GM12878 (cell line): ENCODE results near the gene SKIDA1. TPM values are rescaled to one million over a fixed set of nuclear protein-coding genes. Genes with fewer than 3 reads are reported as not detected.

Experiments used
- ATAC-seq: fragments of 200-7000 bp; cut with Tn5 transposase; 3 replicates; pipeline ENCODE4 v1.9.1; 2020; ENCODE audit warnings: mild to moderate bottlenecking, moderate library complexity
- BruUV-seq: library from RNA; stranded (reverse); fragments of 400-500 nt; replicated peaks from 2 replicates; lab custom pipeline; 2021; lab: Mats Ljungman, UMichigan
- CTCF ChIA-PET: fragments of 300-600 bp; sonication (Branson Sonifier 250); formaldehyde crosslinking; extraction: SDS; loops from one replicate; lab custom pipeline; 2021; ENCODE audit warnings: inconsistent platforms; lab: Yijun Ruan, JAX
- POLR2A ChIA-PET: fragments of 350-600 bp; formaldehyde crosslinking; extraction: SDS; loops from one replicate; lab custom pipeline; 2021; ENCODE audit warnings: inconsistent platforms; lab: Charles Lee
- RAD21 ChIA-PET: fragments of 300-600 bp; sonication (Branson Sonifier 250); formaldehyde crosslinking; loops from one replicate; lab custom pipeline; 2023; ENCODE audit warnings: antibody characterized with exemption; ENCODE audit not compliant: unreplicated experiment; lab: Charles Lee
- SMC1A ChIA-PET: fragments of 300-600 bp; sonication (Branson Sonifier 250); formaldehyde crosslinking; loops from one replicate; lab custom pipeline; 2023; ENCODE audit not compliant: unreplicated experiment, uncharacterized antibody; lab: Charles Lee
- DNase-seq: peaks from one replicate; pipeline ENCODE4 v3.0.0-alpha.2; 2011; ENCODE audit warnings: low read depth, low spot score
- FAIRE-seq: peaks from 3 replicates; lab custom pipeline; 2011; peaks lifted over from hg19 to GRCh38; lab: Jason Lieb, UNC
- H2AFZ ChIP-seq: 2 replicates; pipeline ENCODE4 v1.6.0; 2011; ENCODE audit warnings: low read depth, low read length, control low read depth; ENCODE audit not compliant: control insufficient read depth
- H3K27ac ChIP-seq: 2 replicates; pipeline ENCODE4 v1.5.1; 2011; ENCODE audit warnings: control low read depth; ENCODE audit not compliant: control insufficient read depth, insufficient read depth
- H3K27me3 ChIP-seq, 2 experiments: replicated peaks in 1 of 2; 2 replicates each; pipeline versions ENCODE4 v1.6.0 to v1.6.1; 2011; ENCODE audit warnings: low read length in 1 of 2; ENCODE audit not compliant: control insufficient read depth in 2 of 2, insufficient read depth in 2 of 2
- H3K36me3 ChIP-seq, 2 experiments: 2 replicates each; pipeline ENCODE4 v1.5.1; 2011; ENCODE audit warnings: low read length in 1 of 2; ENCODE audit not compliant: control insufficient read depth in 2 of 2, insufficient read depth in 2 of 2
- H3K4me1 ChIP-seq: 2 replicates; pipeline ENCODE4 v1.6.1; 2011; ENCODE audit warnings: mild to moderate bottlenecking, low read length, moderate library complexity, mixed read lengths; ENCODE audit not compliant: control insufficient read depth, insufficient read depth
- H3K4me2 ChIP-seq: 2 replicates; pipeline ENCODE4 v1.6.0; 2011; ENCODE audit warnings: control low read depth; ENCODE audit not compliant: control insufficient read depth, insufficient read depth
- H3K4me3 ChIP-seq: fragments of 200-600 bp; sonication (generic); 2 replicates; pipeline ENCODE4 v1.5.1; 2016
- H3K79me2 ChIP-seq: 2 replicates; pipeline ENCODE4 v1.6.0; 2011; ENCODE audit warnings: low read length; ENCODE audit not compliant: control insufficient read depth, insufficient read depth
- H3K9ac ChIP-seq: 2 replicates; pipeline ENCODE4 v1.8.0; 2011; ENCODE audit warnings: low read length, control low read depth, mixed read lengths; ENCODE audit not compliant: control insufficient read depth, insufficient read depth
- H3K9me3 ChIP-seq: replicated peaks from 3 replicates; pipeline ENCODE4 v1.5.1; 2011; ENCODE audit warnings: mild to moderate bottlenecking, low read length; ENCODE audit not compliant: control insufficient read depth, insufficient read depth
- H4K20me1 ChIP-seq: 2 replicates; pipeline ENCODE4 v1.6.0; 2011; ENCODE audit not compliant: control insufficient read depth, insufficient read depth
- BACH1 ChIP-seq: fragments of 450-650 bp; IDR thresholded peaks from 2 replicates; pipeline ENCODE4 v1.6.1; 2017; ENCODE audit warnings: mild to moderate bottlenecking, borderline replicate concordance
- CREB1 ChIP-seq: IDR thresholded peaks from 2 replicates; pipeline ENCODE4 v1.6.1; 2012; ENCODE audit warnings: low read depth, mild to moderate bottlenecking, inconsistent platforms
- DPF2 ChIP-seq: fragments of 450-650 bp; IDR thresholded peaks from 2 replicates; pipeline ENCODE4 v1.6.1; 2017; ENCODE audit warnings: mild to moderate bottlenecking
- E4F1 ChIP-seq: fragments of 450-650 bp; IDR thresholded peaks from 2 replicates; pipeline ENCODE4 v1.6.1; 2018; ENCODE audit warnings: borderline replicate concordance, mild to moderate bottlenecking; ENCODE audit not compliant: partially characterized antibody
- GATAD2B ChIP-seq: fragments of 450-650 bp; conservative IDR thresholded peaks from 2 replicates; pipeline ENCODE4 v1.6.1; 2017; ENCODE audit warnings: low read depth, mild to moderate bottlenecking, moderate library complexity
- MLLT1 ChIP-seq: fragments of 450-650 bp; IDR thresholded peaks from 2 replicates; pipeline ENCODE4 v1.6.1; 2016; ENCODE audit warnings: mild to moderate bottlenecking
- MTA2 ChIP-seq: fragments of 450-650 bp; IDR thresholded peaks from 2 replicates; pipeline ENCODE4 v1.6.1; 2016; ENCODE audit warnings: low read depth, mild to moderate bottlenecking, moderate library complexity
- RAD21 ChIP-seq: IDR thresholded peaks from 2 replicates; pipeline ENCODE4 v1.6.1; 2011; ENCODE audit warnings: mild to moderate bottlenecking, low read depth, low read length, moderate library complexity; ENCODE audit not compliant: insufficient read depth
- ZNF274 ChIP-seq: IDR thresholded peaks from one replicate; pipeline ENCODE4 v1.8.0; 2011; ENCODE audit not compliant: insufficient read length, insufficient read depth
- WGBS: methylation state at CpG from one replicate; pipeline ENCODE4 v1.1.6; 2016; ENCODE audit warnings: low lambda C conversion rate; ENCODE audit not compliant: insufficient replicate concordance, insufficient coverage; ENCODE audit errors: missing lambda C conversion rate; 5-methylcytosine and 5-hydroxymethylcytosine counted together
- in situ Hi-C: fragments of 300-500 bp; cut with MboI; formaldehyde crosslinking; loops from 9 replicates; pipeline ENCODE4 v1.14.3; 2018; ENCODE audit warnings: mixed read lengths
- intact Hi-C: fragments of 100-400 bp; cut with micrococcal nuclease; formaldehyde crosslinking; loops from one replicate; pipeline ENCODE4 v1.14.2; 2022; ENCODE audit not compliant: unreplicated experiment
- polyA plus RNA-seq, 11 experiments: library from polyadenylated mRNA; depleted of rRNA in 4 of 11; unstranded in 6 of 11; stranded (reverse) in 5 of 11; fragments of >200 nt; fragmentation: Nextera tagmentation in 4 of 11; fragmentation: Illumina TruSeq in 1 of 11; extraction: Ambion mirVana in 4 of 11; extraction: Trizol in 1 of 11; gene quantifications; 1 replicate in 1 of 11; 2 replicates in 10 of 11; pipeline versions ENCODE4 v1.2.1 to v1.2.3, GENCODE V29; 2011 to 2016; ENCODE audit warnings: inconsistent platforms in 2 of 11, missing spikeins in 2 of 11, low read depth in 1 of 11
- total RNA-seq, 4 experiments: library from RNA; depleted of rRNA in 3 of 4; stranded (reverse); fragments of >200 nt in 3 of 4; fragmentation: Illumina TruSeq in 1 of 4; extraction: Trizol in 1 of 4; gene quantifications; 2 replicates each; pipeline versions ENCODE4 v1.2.1 to v1.2.3, GENCODE V29; 2013 to 2021
- TF ChIP-seq, protein P1 (sequence below): IDR thresholded peaks from 2 replicates; pipeline ENCODE4 v1.6.1; 2012; ENCODE audit warnings: improper control_type of control experiment, low read depth, low read length; ENCODE audit not compliant: insufficient replicate concordance

Gene SKIDA1
- total and polyA plus RNA-seq, 10 of the 15 experiments (the other 5 are each of a cell fraction or from before 2014, with no cell fraction given): 0.05 to 0.90 (median 0.28) TPM

DNA sequence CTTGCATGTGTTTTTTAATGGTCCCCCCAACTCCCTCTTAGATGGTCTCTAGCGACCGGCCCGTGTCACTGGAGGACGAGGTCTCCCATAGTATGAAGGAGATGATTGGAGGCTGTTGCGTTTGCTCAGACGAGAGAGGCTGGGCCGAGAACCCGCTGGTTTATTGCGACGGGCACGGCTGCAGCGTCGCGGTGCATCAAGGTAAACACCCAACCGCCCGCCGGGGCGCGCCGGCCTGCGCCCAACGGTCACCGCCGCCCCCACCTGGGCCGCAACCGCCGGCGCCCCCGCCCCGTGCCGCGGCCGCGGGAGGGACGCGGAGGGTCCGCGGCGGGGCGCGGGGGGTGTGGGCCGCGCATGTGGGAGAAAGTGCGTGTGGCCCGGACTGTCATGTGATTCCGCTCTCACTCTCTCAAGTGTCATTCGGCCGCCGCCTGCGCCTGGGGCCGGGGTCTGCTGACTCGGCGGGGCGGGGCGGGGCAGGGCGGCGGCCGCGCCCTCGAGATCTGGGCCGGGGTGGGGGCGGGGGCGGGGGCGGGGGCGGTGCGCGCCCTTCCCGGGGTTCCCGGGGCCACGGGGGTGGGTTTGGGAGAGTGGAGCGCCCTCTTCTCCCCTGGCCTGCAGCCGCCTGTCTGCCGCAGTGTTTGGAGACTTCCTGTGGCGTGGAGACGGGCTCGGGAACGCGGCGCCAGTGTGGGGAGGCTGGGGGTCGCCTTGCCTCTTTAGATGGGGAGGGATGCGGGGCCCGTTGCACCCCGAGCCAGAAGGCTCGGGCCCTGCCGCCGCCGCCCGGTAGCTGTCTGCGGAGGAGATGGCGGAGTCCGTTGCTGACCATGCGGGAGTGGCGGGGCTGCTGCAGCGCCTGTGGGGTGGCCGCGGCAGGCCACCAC lies 9.4 kb upstream of the SKIDA1 start (continued):
- TF ChIP-seq, protein P1, sequence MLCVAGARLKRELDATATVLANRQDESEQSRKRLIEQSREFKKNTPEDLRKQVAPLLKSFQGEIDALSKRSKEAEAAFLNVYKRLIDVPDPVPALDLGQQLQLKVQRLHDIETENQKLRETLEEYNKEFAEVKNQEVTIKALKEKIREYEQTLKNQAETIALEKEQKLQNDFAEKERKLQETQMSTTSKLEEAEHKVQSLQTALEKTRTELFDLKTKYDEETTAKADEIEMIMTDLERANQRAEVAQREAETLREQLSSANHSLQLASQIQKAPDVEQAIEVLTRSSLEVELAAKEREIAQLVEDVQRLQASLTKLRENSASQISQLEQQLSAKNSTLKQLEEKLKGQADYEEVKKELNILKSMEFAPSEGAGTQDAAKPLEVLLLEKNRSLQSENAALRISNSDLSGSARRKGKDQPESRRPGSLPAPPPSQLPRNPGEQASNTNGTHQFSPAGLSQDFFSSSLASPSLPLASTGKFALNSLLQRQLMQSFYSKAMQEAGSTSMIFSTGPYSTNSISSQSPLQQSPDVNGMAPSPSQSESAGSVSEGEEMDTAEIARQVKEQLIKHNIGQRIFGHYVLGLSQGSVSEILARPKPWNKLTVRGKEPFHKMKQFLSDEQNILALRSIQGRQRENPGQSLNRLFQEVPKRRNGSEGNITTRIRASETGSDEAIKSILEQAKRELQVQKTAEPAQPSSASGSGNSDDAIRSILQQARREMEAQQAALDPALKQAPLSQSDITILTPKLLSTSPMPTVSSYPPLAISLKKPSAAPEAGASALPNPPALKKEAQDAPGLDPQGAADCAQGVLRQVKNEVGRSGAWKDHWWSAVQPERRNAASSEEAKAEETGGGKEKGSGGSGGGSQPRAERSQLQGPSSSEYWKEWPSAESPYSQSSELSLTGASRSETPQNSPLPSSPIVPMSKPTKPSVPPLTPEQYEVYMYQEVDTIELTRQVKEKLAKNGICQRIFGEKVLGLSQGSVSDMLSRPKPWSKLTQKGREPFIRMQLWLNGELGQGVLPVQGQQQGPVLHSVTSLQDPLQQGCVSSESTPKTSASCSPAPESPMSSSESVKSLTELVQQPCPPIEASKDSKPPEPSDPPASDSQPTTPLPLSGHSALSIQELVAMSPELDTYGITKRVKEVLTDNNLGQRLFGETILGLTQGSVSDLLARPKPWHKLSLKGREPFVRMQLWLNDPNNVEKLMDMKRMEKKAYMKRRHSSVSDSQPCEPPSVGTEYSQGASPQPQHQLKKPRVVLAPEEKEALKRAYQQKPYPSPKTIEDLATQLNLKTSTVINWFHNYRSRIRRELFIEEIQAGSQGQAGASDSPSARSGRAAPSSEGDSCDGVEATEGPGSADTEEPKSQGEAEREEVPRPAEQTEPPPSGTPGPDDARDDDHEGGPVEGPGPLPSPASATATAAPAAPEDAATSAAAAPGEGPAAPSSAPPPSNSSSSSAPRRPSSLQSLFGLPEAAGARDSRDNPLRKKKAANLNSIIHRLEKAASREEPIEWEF: no peak
- TF ChIP-seq DPF2: 0 out of 2 replicates have a peak, but pooled peaks have one; percentile 8
- TF ChIP-seq MLLT1: no peak

GRCh38 chr10:21534280-21534586 lies 8.8 kb upstream of the SKIDA1 start:
- Histone ChIP-seq H3K79me2 (peaks cover 26% of the 10 kb centered on the region), H2AFZ (peak overlapping the region; percentile 29), H3K4me2 (no peak overlapping the region), H3K4me3 (peak overlapping the region; percentile 69; the same call in 1 of the 2 replicates), H4K20me1 (no peaks in the 10 kb centered on the region), H3K4me1 (no peaks in the 10 kb centered on the region; the same call in 1 of the 2 replicates), H3K9ac (no peak overlapping the region), H3K9me3 (no peaks in the 10 kb centered on the region), H3K36me3 (peaks cover 0 to 6% of the 10 kb centered on the region in 2 experiments; a peak in 1 of 4 replicates), H3K27me3 (no peaks in the 10 kb centered on the region), H3K27ac (no peak overlapping the region; the same call in 1 of the 2 replicates)
- FAIRE-seq (no peak), ATAC-seq (no peak), DNase-seq (no peak)
- no TSS peak for BruUV-seq
- ChIA-PET POLR2A (no interaction called here), SMC1A (no interaction called here), RAD21 (no interaction called here), CTCF (no interaction called here)
- in situ Hi-C loops (no loop called here), intact Hi-C loops (no loop called here)
- 0% methylated on average over 8 of the region's 26 CpGs for whole genome bisulfite sequencing
- TF ChIP-seq MTA2 (no peak), RAD21 (no peak), E4F1 (no peak), GATAD2B (no peak), CREB1 (no peak), BACH1 (no peak), ZNF274 (no peak)
